Occipital lobe (tissue), 2 donors: Measurements from ENCODE around the gene GOLGA6L10. TPM values are rescaled to one million over a fixed set of nuclear protein-coding genes. Genes with fewer than 3 reads are reported as not detected.
"Not testable (repeated sequence)": the region's sequence is repeated elsewhere in the genome, so short reads cannot be mapped to it uniquely, and the experiment has no call there.

Experiments
- DNase-seq: peaks from one replicate; lab custom pipeline; 2025; lab: John Stamatoyannopoulos, UW
- total RNA-seq: library from RNA; depleted of rRNA; stranded (reverse); fragments of >200 nt; gene quantifications from one replicate; pipeline ENCODE4 v1.2.3, GENCODE V29; 2014

GOLGA6L10 gene
- total RNA-seq, 1 donor from 2014 or later = 3.1 TPM

DNA sequence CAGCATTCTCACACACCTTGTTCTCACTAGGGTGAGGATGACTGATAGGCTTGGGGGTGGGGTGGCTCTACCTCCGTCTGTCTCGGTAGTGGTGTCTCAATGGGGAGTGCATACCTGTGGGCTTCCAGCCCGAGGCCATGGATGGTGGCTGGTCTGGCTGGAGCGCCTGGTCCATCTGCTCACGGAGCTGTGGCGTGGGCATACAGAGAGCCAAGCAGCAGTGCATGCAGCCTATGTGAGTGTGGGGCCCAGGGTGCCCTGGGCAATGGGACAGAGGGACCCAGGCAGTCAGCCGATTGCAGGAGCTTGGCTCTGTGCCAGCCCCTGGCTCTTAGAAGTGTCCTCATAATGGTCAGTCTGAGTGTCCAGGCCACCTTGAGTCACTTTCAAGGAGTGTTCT is 31.8 kb downstream of the GOLGA6L10 start:
- DNase-seq = not testable (repeated sequence)

DNA sequence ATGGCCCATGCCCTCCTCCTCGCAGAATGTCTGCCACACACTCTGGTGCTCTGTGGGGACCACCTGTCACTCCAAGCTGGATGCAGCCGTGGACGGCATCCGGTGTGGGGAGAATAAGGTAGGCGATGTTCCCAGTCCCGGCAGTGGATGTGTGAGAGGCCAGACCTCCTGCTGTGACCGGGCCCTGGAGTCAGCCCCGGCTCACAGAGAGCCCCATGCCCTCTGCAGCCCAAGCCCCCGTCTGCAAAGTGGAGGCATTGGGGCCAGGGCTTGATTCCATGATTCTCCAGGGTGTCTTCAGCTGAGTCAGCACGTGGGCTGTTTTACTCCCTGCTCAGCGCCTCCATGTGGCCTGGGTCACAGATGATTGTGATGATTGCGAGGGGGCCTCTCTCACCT is 32.2 kb downstream of the GOLGA6L10 start:
- no peak for DNase-seq

DNA sequence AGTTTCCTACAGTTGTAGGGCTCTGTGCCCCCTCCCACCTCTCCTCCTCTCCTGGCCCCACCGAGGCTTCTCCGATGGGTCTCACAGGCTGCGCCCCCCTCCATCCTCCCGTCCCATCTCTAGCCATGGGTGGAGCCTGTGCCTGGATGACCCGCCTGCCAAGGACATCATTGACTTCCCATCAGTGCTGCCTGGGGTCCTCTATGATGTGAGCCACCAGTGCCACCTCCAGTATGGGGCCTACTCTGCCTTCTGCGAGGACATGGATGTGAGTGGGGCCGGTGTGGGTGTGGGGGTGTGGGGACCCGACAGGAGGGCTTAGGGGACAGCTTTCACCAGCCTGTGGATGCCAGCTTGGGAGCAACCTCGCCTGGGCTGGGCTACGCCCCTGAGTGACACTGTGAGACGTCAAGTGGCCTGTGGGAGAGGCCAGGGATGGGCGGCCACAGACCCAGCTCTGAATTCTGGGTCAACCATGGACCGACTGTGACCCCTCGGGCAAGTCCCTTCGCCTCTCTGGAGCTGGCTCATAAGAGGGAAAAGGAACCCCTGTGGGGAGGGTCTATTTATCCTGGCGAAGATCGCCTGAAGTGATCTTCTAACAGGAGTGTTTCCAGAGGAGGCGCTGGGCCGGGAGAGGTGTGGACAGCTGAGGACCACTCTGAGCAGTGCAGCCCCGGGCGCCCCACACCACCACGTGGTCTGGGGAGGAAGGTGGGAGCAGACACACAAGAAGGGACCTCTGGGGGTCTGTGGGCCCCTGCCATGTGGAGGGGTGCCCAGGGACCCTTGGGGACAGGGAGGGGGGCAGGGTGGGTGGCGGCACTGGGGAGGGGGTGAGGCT is 32.8 kb downstream of the GOLGA6L10 start:
- not testable (repeated sequence) for DNase-seq

DNA sequence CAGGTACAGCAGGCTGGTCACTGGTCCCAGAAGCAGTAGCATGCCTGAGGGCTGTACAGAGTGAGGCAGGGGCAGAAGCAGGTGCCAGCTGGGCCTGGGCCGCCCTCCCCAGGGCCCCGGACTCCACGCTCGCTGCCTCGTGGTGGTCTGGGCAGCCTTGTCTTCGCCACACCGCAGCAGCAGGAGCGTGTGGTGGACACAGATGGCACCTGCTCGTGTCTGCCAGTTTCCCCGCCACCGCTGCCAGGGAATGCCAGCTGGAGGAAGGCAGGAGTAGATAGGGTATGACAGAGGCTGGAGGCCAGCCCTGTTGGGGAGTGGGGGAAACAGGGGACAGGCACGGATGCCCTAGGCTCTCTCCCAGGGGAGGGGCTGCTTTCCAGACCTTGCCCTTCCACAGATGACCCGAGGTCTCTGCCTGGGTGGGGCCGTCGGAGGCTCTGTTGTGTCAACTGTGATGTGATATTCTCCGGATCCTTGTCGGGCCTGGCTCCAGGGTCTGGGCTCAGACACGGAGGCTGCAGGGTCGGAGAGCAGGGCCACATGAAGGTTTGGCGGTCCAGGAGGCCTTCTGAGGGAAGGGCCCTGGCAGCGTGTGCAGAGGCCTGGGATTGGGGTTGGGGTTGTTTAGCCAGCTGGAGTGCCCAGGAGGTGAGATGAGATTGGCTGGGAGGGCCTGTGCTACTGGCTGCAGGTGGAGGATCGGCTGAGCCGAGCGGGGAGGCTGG is 33.6 kb downstream of the GOLGA6L10 start:
- DNase-seq = no peak

DNA sequence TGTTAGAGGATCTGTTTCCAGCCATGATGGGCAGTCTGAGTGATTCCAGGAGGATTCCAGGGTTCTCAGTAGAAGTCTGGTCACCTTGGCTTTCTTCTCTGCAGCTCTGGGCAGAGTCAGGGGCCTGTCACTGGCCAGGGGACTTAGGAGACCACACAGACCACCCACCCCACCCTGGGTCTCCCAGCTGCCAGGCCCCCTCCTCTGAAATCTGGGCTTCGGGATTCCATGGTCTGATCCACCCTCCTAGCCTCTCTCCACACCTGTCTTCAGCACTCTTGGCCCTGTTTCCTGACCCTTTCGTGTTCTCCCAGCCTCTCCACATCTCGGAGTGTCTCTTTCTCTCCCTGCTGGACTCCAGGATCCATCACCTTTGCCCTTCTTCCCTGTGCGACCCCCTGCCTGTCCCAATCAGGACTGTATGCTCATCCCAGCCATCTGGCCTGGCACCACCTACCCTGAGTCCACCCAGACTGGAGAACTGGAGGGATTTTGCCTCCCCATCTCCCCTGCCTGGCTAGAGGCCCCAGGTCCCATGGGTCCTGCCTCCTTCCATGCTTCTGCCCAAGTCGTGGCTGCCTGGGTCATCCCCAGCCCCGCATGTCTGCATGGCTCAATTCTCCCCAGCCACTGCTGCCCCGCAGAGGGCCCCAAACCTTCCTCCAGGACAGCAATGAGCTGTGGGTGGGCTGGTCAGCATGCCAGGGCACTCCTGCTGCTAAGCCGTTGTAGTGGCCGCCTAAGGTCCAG is 34.3 kb downstream of the GOLGA6L10 start:
- DNase-seq = no peak

DNA sequence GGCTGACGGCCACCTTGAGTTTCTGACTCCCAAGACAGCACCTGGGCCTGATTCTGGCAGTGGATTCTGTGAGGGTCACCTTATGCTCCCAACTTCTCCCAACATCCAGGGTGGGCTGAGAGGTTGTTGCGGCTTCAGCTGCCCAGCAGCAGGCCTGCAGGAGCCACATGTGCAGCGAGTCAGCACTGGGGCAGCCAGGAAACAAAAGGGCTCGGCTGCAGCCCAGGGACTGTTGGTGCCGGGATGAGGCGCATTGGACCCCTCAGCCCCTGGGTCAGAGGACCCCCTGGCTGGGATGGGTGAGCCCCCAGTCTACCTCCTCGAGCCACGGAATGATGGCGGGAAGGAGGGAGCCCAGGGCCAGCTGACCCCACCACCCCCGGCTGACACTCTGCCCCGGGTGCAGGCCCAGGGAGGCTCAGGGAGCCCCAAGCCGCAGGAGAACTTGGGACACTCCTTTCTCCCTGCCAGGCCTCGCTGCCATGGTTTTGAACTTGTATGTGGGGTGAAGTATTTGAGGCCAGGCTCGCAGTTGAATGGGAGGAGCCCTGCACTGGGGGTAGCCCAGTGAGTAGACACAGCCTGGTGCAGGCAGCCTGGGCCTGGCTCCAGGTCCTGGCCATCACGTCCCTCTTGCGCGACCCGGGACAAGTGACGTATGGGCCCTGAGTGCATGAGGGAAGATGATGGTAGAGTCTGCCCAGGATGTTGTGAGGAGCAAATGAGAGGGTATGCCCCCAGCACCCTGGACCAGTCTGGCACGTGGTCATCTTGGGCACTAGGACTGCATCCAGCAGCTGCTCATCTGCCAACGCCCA is 35.1 kb downstream of the GOLGA6L10 start:
- DNase-seq = not testable (repeated sequence)

- no peak for DNase-seq
These were observed 35.8 kb downstream of the GOLGA6L10 start for GRCh38 chr15:82313446-82313845.

DNA sequence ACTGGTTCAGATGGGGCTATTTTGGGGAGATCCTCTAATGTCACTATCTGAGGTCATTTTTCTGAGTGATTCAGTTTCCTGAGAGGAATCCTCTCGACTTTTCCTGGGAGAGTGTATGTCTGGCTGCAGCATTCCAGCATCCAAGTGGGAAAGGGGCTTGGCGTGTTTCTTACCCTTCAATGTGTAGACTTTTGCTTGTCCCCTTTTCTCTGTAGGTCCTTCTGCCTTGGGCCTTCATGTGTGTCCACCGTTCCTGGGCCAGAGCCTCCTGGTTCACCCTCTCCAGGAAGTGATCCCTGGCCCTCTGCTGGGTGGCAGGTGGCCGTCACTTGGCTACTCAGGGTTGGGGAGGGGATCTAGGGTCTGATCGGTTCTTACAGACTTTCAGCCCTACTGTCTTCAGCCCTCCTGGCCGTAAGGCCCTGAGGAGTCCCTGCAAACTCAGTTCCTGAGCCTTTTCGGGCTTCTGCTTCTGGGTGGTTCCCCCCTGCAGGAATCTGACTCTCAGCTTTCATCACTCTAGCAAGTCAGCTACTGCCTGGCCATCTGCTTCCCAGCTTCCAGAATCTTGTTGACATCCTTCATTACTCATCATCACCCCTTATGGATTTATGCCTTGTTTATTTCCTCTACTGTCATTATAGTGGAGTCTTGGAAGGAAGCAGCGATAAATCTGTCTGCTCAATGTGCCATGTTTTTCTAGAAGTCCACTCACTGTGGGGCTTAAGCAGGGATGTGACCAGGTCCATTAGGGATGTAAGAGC is 36.5 kb downstream of the GOLGA6L10 start:
- DNase-seq = no peak

GRCh38 chr15:82311321-82311720 is 38.0 kb downstream of the GOLGA6L10 start:
- DNase-seq = not testable (repeated sequence)

DNA sequence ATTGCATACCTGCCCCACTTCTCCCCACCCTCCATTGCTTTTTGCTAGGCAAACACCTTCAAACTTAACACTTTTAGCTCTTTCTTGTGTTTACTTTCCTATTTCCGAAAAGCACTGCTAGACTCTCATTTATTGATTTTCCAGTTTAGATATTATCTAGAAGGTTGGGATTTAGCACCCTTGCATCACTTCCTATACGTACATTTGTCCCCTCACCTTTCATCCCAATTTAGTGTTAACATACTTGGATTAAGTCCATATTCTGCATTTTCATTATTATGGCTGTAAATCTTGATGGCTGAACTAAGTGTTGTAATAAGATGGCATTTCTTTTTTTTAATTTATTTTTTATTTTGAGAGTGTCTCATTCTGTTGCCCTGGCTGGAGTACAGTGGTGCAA is 39.5 kb downstream of the GOLGA6L10 start:
- DNase-seq = no peak

- DNase-seq = no peak
These were observed 41.6 kb downstream of the GOLGA6L10 start for GRCh38 chr15:82307714-82308081.

GRCh38 chr15:82306791-82307713 is 42.2 kb downstream of the GOLGA6L10 start:
- no peak for DNase-seq

DNA sequence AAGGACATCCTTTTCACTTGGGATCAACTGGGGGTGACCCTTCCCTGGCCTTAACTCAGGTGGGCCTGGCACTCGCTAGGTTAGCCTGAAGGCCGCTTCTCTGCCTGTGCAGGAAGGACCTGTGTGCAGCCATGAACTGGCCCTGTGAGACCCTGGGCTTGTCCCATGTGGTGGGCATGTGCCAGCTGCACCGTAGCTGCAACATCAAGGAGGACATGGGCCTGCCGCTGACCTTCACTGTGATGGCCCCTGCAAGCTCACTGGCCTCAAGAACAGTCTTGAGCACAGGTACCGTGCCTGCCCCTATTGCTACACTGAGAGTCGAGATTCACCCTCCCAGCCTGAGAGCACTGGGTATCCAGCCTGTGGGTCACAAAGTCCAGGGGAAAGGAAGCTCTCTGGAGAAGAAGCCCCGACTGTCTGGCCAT is 43.6 kb downstream of the GOLGA6L10 start:
- no peak for DNase-seq

DNA sequence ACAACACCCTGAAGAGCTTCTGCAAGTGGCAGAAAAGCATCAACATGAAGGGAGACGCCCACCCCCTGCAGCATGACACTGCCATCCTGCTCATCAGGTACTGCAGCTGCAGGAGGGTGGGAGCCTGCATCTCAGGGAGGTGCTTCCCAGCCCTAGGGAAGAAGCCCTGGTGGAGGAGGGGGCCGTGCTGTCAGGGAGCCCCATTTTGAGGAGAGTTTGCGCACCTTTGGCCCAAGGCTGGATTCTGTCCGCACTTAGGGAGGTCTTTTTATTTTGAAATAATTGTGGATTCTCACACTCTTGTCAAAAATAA is 44.5 kb downstream of the GOLGA6L10 start:
- DNase-seq = no peak

DNA sequence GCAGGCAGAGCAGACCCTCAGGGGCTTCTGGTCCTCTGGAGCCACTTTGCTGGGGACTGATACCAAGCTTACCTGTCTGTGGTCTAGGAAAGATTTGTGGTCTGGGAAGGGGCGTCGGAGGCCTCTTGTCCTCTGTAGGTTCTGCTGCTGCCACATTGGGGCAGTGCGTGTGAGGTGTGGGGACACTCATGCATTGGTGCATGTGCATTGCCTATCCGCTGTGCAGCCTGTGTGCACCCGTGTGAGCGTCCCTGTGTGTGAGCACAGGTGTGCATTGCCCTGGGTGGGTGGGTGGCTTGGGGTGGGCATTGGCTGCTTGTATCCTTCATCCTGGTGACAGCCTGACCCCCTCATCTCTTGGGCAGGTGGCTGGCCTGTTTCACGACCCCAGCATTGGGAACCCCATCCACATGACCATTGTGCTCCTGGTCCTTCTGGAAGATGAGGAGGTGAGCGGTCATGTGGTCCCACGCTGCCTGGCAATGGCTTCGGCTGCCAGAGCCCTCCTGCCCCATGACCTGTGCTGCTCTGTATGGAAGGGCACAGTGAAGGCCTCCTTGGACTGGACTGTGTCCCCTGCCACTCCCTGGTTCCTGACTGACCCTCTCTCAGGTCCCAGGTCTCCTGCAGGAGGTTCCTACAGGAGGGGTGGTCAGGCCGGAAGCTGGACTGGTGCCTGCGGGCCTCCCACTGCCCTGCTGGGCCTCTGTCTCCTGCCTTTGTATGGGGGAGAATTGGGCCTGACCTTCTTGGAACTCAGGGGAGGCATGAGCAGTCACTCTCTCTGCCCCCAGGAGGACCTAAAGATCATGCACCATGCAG is 45.1 kb downstream of the GOLGA6L10 start:
- DNase-seq = no peak

DNA sequence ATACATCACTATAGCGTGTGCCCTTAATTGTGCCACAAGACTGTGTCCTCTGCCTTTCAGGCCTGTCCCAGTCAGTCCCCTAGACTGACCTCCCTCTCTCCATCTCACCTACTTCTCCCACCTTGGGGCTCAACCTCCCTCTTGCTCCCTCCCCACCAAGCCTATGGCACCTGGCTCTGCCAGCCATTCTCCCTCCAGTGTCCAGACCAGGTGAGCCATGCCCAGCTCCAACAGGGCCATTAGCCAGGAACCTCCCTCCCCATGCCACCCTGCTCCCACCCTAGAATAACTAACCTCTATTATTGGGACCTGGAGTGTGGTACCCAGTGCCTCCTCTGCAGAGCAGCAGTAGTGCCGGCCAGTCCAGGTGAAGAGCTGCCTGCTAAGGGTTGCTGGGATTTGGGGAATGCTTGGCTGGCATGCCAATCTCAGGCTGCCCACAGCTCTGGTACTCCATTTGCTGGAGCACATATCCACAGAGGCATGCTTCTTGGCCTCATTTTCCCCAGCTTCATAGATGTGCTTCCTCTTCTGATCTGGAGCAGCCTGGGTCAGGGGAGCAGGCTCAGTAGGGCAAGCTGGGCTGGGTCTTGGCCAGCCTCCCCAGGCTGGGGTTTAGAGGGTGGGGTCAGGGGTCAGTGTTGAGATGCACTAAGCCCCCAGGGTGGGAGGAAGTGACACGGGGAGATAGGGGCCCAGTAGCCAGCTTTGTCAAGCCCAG is 47.8 kb downstream of the GOLGA6L10 start:
- DNase-seq = no peak

DNA sequence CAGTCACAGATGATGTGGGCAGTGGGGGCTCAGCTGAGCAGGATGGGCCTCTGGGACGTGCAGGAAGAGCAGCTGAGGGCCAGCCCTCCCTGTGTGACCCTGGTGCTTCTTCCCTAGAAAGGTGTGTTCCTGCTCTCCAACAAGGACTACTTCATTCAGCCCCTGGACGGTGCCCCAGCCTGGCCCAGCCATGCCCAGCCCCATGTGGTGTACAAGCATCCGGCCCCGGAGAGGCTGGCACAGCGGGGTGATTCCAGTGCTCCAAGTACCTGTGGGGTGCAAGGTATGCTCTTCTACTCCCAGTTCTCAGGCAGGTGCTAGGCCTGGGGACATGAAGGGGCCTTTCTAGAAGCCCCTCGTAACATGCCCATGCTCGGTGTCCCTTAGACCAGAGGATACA is 48.4 kb downstream of the GOLGA6L10 start:
- DNase-seq = no peak

GRCh38 chr15:82300326-82300725 is 48.9 kb downstream of the GOLGA6L10 start:
- DNase-seq = not testable (repeated sequence)
